ENCODE measurements around the gene ATAD3B. TPM values are rescaled to one million over a fixed set of nuclear protein-coding genes. Genes with fewer than 3 reads are reported as not detected.
"Not testable (repeated sequence)": the region's sequence is repeated elsewhere in the genome, so short reads cannot be mapped to it uniquely, and the experiment has no call there.

Gene ATAD3B
- total RNA-seq, 2 experiments from 2014 or later = 41.5 to 49.6 TPM

DNA sequence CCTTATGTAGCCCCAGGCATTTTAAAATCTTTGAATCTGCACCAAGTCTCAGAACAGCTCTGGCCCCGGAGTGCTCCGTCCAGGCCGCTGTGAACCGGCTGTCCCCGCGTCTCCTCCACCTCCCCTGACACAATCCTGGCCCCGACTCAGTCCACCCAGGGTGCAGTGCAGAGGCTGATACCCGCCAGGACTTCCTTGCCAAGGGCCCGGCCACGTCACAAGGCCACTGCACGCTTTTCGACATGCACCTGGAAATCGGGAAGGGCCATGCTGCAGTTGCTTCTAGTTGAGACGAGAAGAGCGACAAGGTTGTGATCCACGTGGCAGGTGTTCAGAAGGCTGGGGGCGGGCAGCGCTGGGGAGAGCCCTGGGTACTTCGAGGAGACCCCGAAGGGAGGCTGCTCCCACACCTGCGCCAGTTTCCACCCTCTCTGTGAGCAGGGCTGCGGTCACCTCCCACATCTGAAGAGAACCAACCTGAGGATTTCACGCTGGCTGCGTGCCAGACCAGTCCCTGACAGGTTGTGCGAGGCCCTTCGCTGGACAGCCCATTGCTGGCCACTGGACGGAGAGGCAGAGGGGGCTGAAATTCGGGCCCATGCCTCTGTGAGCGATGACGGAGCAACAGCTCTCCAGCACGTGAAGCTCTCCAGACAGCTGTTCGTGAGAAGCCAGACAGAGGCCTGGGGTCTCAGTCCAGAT lies 29.3 kb upstream of the ATAD3B start:
- no peaks in the 10 kb centered on the region for H3K27me3 Mint-ChIP-seq (ENCODE audit: low read depth)
- H3K27ac Mint-ChIP-seq = no peak overlapping the region
- peaks cover 2% of the 10 kb centered on the region for H3K4me1 Mint-ChIP-seq (ENCODE audit: low read depth)
- H3K36me3 Mint-ChIP-seq (ENCODE audit: low read depth) = no peaks in the 10 kb centered on the region
- no peaks in the 10 kb centered on the region for H3K9me3 Mint-ChIP-seq (ENCODE audit: insufficient read depth)
- no peak for ATAC-seq
- ChIA-PET CTCF (interaction anchor here (1.0 to 3.0 kb wide), 2 partner anchors 35 to 62 kb away, joined by 3 to 18 read pairs; partner anchors contain the start of gene MRPL20), POLR2A (no interaction called here)
- no peak overlapping the region for H3K4me3 Mint-ChIP-seq
- no peak for DNase-seq

DNA sequence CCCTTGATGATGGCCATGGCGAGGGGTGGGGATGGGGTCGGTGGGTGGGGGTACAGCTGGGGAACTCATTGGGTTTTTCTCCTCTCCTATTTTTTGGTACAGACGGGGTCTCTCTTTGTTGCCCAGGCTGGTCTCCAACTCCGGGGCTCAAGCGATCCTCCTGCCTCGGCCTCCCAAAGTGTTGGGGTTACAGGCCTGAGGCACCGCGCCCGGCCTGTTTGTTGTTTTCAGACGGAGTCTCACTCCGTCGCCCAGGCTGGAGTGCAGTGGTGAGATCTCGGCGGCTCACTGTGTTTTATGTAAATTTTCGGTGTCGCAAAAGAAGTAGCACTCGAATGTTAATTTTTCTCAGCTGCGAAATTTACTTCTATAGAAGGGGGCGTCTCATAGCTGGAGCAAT lies 24.9 kb upstream of the ATAD3B start:
- H3K36me3 Mint-ChIP-seq (ENCODE audit: low read depth); CTCF ChIA-PET; POLR2A ChIA-PET; H3K27me3 Mint-ChIP-seq (ENCODE audit: low read depth); H3K4me1 Mint-ChIP-seq (ENCODE audit: low read depth); H3K27ac Mint-ChIP-seq; DNase-seq; H3K9me3 Mint-ChIP-seq (ENCODE audit: insufficient read depth); H3K4me3 Mint-ChIP-seq; ATAC-seq: not testable (repeated sequence)

- Mint-ChIP-seq H3K4me3 (no peak within 1 kb of the TSS), H3K4me1 (ENCODE audit: low read depth) (no peaks in the 10 kb centered on the region), H3K36me3 (ENCODE audit: low read depth) (no peaks in the 10 kb centered on the region), H3K27me3 (ENCODE audit: low read depth) (no peaks in the 10 kb centered on the region), H3K9me3 (ENCODE audit: insufficient read depth) (no peaks in the 10 kb centered on the region), H3K27ac (no peak within 1 kb of the TSS)
- CTCF ChIA-PET = no interaction called here
- no peak for ATAC-seq
- DNase-seq = no peak
- POLR2A ChIA-PET = no interaction called here
Observed at GRCh38 chr1:1449099-1449739, 22.3 kb upstream of the ATAD3B start, which contains the start of gene ATAD3C. Gene ATAD3C (plus strand): TSS chr1:1449689. CDS start chr1:1450684, 995 bp downstream.

DNA sequence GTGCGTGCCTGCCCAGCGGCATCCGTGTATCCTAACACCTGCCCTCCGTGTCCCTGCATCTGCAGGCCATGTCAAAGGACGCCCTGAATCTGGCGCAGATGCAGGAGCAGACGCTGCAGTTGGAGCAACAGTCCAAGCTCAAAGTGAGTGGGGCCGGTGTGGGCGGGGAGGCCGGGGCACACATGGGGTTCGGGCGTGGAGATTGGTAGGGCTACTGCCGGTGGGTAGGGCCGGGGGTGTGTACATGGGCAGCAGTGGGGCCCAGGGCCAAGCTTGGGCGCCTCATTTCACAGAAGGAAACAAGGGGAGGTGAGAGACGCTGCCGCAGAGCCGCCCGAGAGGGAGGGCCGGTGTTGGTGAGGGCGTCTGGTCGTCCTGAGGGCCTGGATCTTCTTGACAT lies 20.9 kb upstream of the ATAD3B start:
- CTCF ChIA-PET = interaction anchor here (1.8 kb wide), 1 partner anchor 10 kb away, joined by 5 read pairs; no protein-coding TSS in a partner anchor
- H3K27ac Mint-ChIP-seq; H3K4me1 Mint-ChIP-seq (ENCODE audit: low read depth); ATAC-seq; POLR2A ChIA-PET; H3K9me3 Mint-ChIP-seq (ENCODE audit: insufficient read depth); H3K36me3 Mint-ChIP-seq (ENCODE audit: low read depth); H3K4me3 Mint-ChIP-seq; H3K27me3 Mint-ChIP-seq (ENCODE audit: low read depth); DNase-seq: not testable (repeated sequence)

DNA sequence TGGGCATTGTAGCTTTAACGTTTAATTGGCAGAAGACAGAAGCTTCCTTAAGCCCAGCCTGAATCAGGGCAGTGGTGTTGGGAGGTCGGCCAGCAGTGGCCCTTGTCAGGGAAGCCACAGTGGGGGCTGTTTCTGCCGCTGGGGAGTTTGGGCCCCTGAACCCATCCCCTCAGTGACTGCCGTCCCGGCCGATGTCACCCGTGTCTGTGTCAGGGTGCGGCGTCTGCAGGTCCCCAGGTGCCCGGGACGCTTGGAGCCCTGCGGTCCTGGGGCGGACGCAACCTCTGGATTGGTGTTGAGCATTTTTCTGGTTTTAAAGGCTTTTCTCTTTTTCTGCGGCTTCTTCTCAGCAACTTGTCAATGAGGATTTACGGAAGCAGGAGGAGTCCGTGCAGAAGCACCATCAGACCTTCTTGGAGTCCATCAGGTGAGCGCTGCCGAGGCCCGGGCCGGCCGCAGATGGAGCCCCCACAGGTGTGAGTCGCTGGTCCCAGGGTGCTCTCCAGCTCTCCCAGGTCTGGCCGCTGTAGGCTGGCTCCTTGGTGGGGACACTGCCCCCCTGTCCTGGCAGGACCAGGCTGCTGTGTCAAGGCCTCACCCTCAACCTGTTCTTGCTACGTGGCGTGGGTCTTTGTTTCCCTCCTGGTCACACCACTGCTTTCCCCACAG lies 19.7 kb upstream of the ATAD3B start:
- no peaks in the 10 kb centered on the region for H3K9me3 Mint-ChIP-seq (ENCODE audit: insufficient read depth)
- ChIA-PET POLR2A (no interaction called here), CTCF (interaction anchor here (1.8 kb wide), 1 partner anchor 11 kb away, joined by 5 read pairs; no protein-coding TSS in a partner anchor)
- H3K27ac Mint-ChIP-seq = no peak overlapping the region
- no peak overlapping the region for H3K4me3 Mint-ChIP-seq
- H3K27me3 Mint-ChIP-seq (ENCODE audit: low read depth) = no peaks in the 10 kb centered on the region
- H3K36me3 Mint-ChIP-seq (ENCODE audit: low read depth) = no peaks in the 10 kb centered on the region
- DNase-seq (no peak), ATAC-seq (no peak)
- no peaks in the 10 kb centered on the region for H3K4me1 Mint-ChIP-seq (ENCODE audit: low read depth)

DNA sequence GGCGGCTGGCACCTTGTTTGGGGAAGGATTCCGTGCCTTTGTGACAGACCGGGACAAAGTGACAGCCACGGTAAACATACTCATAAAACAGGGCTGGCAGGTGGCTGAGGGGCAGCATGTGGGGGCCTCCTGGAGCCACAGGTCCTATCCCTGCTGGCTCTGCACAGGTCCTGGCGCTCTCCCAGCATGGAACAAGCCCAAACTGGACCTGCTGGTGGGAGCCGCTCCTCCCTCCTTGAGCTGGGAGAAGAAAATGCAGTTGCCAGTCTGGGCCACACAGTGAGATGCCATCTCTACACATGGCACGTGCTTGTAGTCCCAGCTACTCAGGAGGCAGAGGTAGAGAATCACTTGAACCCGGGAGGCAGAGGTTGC lies 19.2 kb upstream of the ATAD3B start:
- POLR2A ChIA-PET; H3K27me3 Mint-ChIP-seq (ENCODE audit: low read depth); H3K4me3 Mint-ChIP-seq; DNase-seq; H3K27ac Mint-ChIP-seq; H3K36me3 Mint-ChIP-seq (ENCODE audit: low read depth); H3K9me3 Mint-ChIP-seq (ENCODE audit: insufficient read depth); ATAC-seq; H3K4me1 Mint-ChIP-seq (ENCODE audit: low read depth): not testable (repeated sequence)
- CTCF ChIA-PET = interaction anchor here (1.8 kb wide), 1 partner anchor 12 kb away, joined by 5 read pairs; no protein-coding TSS in a partner anchor

DNA sequence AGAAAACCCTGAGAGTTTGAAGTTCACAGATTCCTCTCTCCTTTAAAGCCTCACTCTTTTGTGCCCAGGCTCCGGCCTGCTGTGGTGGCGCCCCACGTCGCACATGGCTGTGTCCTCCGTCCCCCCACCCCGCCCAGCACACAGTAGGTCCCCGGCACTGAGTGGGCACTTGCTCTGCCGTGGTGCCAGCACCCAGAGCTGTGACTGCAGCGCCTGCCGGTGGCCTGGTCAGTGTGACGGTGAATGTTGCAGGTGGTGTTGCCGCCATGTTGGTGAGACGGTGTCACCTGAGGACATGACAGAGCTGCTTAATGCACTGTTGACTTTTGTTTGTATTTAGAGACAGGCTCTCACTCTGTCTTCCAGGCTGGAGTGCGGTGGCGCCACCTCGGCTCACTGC lies 18.7 kb upstream of the ATAD3B start:
- no peak for ATAC-seq

DNA sequence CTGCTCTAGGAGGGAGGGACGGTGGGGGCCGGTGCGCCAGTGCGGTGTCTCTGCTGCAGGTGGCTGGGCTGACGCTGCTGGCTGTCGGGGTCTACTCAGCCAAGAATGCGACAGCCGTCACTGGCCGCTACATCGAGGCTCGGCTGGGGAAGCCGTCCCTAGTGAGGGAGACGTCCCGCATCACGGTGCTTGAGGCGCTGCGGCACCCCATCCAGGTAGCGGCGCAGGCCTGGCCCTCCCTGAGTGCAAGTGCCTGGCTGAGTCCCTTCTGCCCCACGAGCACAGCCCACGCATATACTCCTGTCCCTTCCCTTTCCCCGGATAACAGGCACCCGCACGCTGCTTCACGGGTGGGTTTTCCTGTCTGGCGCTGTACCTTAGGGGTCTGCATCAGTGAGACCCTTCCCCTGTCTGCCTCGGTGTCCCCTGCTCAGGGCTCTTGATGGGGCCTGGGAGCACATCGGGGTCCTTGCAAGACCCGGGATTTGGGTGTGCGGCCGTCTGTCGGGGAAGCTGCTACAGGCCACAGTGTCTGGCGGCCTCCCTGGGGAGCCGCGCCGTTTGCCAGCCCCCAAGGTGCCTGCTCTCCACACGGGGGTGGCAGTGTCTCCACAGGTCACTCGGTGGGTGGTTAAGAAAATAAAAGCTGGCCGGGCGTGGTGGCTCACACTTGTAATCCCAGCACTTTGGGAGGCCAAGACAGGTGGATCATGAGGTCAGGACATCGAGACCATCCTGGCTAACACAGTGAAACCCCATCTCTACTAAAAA lies 17.1 kb upstream of the ATAD3B start:
- H3K4me3 Mint-ChIP-seq; POLR2A ChIA-PET; ATAC-seq; DNase-seq; H3K27me3 Mint-ChIP-seq (ENCODE audit: low read depth); H3K36me3 Mint-ChIP-seq (ENCODE audit: low read depth); CTCF ChIA-PET; H3K9me3 Mint-ChIP-seq (ENCODE audit: insufficient read depth); H3K4me1 Mint-ChIP-seq (ENCODE audit: low read depth); H3K27ac Mint-ChIP-seq: not testable (repeated sequence)

More for the DNA sequence above, 18.7 kb upstream of the ATAD3B start:
- no peaks in the 10 kb centered on the region for H3K36me3 Mint-ChIP-seq (ENCODE audit: low read depth)
- H3K27me3 Mint-ChIP-seq (ENCODE audit: low read depth) = no peaks in the 10 kb centered on the region
- H3K9me3 Mint-ChIP-seq (ENCODE audit: insufficient read depth) = no peaks in the 10 kb centered on the region
- no peak for DNase-seq
- ChIA-PET CTCF (no interaction called here), POLR2A (no interaction called here)
- H3K4me3 Mint-ChIP-seq = no peak overlapping the region
- no peaks in the 10 kb centered on the region for H3K4me1 Mint-ChIP-seq (ENCODE audit: low read depth)
- H3K27ac Mint-ChIP-seq = no peak overlapping the region

- Mint-ChIP-seq H3K36me3 (ENCODE audit: low read depth) (no peaks in the 10 kb centered on the region), H3K27ac (no peak overlapping the region), H3K9me3 (ENCODE audit: insufficient read depth) (no peaks in the 10 kb centered on the region), H3K4me3 (no peak overlapping the region), H3K27me3 (ENCODE audit: low read depth) (no peaks in the 10 kb centered on the region), H3K4me1 (ENCODE audit: low read depth) (no peaks in the 10 kb centered on the region)
- ChIA-PET CTCF (no interaction called here), POLR2A (no interaction called here)
- ATAC-seq (no peak), DNase-seq (no peak)
Observed at GRCh38 chr1:1455366-1455884, 16.1 kb upstream of the ATAD3B start.

GRCh38 chr1:1455934-1456333 lies 15.6 kb upstream of the ATAD3B start:
- H3K27ac Mint-ChIP-seq; DNase-seq; H3K9me3 Mint-ChIP-seq (ENCODE audit: insufficient read depth); H3K4me3 Mint-ChIP-seq; H3K4me1 Mint-ChIP-seq (ENCODE audit: low read depth); H3K27me3 Mint-ChIP-seq (ENCODE audit: low read depth); POLR2A ChIA-PET; ATAC-seq; CTCF ChIA-PET; H3K36me3 Mint-ChIP-seq (ENCODE audit: low read depth): not testable (repeated sequence)

DNA sequence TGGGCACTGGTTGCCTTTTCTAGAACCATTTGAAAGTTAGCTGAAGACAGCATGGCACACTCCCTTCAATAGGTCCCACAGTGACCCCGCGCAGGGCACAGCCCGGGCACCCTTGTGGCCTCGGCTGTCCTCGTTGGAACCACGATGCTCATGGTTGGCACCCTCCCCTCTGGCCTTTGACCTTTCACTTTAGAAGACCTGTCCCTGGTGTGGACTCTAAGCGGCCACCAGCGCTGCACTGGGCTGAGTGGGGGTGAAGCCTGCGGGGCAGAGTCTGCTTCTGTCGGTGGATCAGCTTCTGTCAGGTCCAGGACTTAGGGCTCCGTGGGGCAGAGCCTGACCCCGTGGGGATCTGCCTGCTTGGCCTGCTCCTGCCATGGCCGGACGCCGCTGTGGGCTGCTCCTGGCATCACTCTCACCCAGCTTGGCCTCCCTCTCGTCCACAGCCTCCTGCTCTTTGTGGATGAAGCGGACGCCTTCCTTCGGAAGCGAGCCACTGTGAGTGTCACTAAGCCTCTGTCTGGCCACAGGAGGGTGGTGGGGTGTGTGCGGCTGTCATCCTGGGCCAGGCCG lies 14.8 kb upstream of the ATAD3B start:
- CTCF ChIA-PET; DNase-seq; POLR2A ChIA-PET; H3K36me3 Mint-ChIP-seq (ENCODE audit: low read depth); H3K4me3 Mint-ChIP-seq; H3K9me3 Mint-ChIP-seq (ENCODE audit: insufficient read depth); H3K27ac Mint-ChIP-seq; H3K4me1 Mint-ChIP-seq (ENCODE audit: low read depth); H3K27me3 Mint-ChIP-seq (ENCODE audit: low read depth); ATAC-seq: not testable (repeated sequence)
